Mesenchymal stem cell (in vitro differentiated cells and primary cell): Measurements from ENCODE around the gene IL1RAPL2.
A peak's percentile ranks its signal among the peaks of the same experiment; 100 is the strongest.

Source experiments
- DNase-seq: peaks from one replicate; pipeline ENCODE4 v3.0.0-alpha.2; 2013
- H2AFZ ChIP-seq: one replicate; pipeline ENCODE4 v1.6.1; 2013; ENCODE audit warnings: low read depth, mild to moderate bottlenecking, control low read depth, inconsistent platforms, low read length, moderate library complexity
- H2AK5ac ChIP-seq: 2 replicates; pipeline ENCODE4 v1.6.1; 2013; ENCODE audit warnings: low read length, moderate library complexity, mild to moderate bottlenecking, inconsistent platforms; ENCODE audit not compliant: severe bottlenecking
- H2BK120ac ChIP-seq: one replicate; pipeline ENCODE4 v1.6.1; 2013; ENCODE audit warnings: low read depth, mild to moderate bottlenecking, inconsistent platforms, low read length, moderate library complexity
- H2BK12ac ChIP-seq, 2 experiments: one replicate each; pipeline ENCODE4 v1.6.1; 2013; ENCODE audit warnings: inconsistent platforms in 2 of 2, low read length in 2 of 2, mild to moderate bottlenecking in 2 of 2, moderate library complexity in 2 of 2, control low read depth in 1 of 2
- H2BK15ac ChIP-seq: one replicate; pipeline ENCODE4 v1.6.1; 2013; ENCODE audit warnings: mild to moderate bottlenecking, low read depth, inconsistent platforms; ENCODE audit not compliant: poor library complexity, severe bottlenecking
- H2BK5ac ChIP-seq: 2 replicates; pipeline ENCODE4 v1.6.1; 2013; ENCODE audit warnings: low read depth, mild to moderate bottlenecking, low read length, control low read depth, inconsistent platforms; ENCODE audit not compliant: poor library complexity, severe bottlenecking
- H3K14ac ChIP-seq, 2 experiments: one replicate each; pipeline ENCODE4 v1.6.1; 2013; ENCODE audit warnings: inconsistent platforms in 2 of 2, low read length in 2 of 2, control low read depth in 1 of 2, mild to moderate bottlenecking in 1 of 2, moderate library complexity in 1 of 2
- H3K18ac ChIP-seq, 2 experiments: one replicate each; pipeline ENCODE4 v1.6.1; 2013; ENCODE audit warnings: inconsistent platforms in 2 of 2, low read length in 2 of 2, control low read depth in 1 of 2, low read depth in 1 of 2, mild to moderate bottlenecking in 1 of 2
- H3K23ac ChIP-seq, 2 experiments: one replicate each; pipeline ENCODE4 v1.6.1; 2013; ENCODE audit warnings: inconsistent platforms in 2 of 2, low read length in 2 of 2, mild to moderate bottlenecking in 2 of 2, moderate library complexity in 2 of 2, control low read depth in 1 of 2
- H3K27ac ChIP-seq: 2 replicates; pipeline ENCODE4 v1.5.1; 2013; ENCODE audit warnings: mild to moderate bottlenecking, moderate library complexity, low read length, control low read depth, inconsistent platforms; ENCODE audit not compliant: poor library complexity, severe bottlenecking
- H3K27me3 ChIP-seq, 2 experiments: 2 replicates each; pipeline versions ENCODE4 v1.6.1 to v1.7.0; 2013; ENCODE audit warnings: low read length in 2 of 2, mild to moderate bottlenecking in 2 of 2, moderate library complexity in 2 of 2, control low read depth in 1 of 2, inconsistent platforms in 1 of 2; ENCODE audit not compliant: control insufficient read depth in 1 of 2, insufficient read depth in 1 of 2
- H3K36me3 ChIP-seq, 2 experiments: 2 replicates each; pipeline versions ENCODE4 v1.6.1 to v1.7.0; 2013; ENCODE audit warnings: low read length in 2 of 2, control low read depth in 1 of 2, inconsistent platforms in 1 of 2, low read depth in 1 of 2, mild to moderate bottlenecking in 1 of 2; ENCODE audit not compliant: insufficient read depth in 2 of 2, control insufficient read depth in 1 of 2
- H3K4ac ChIP-seq, 2 experiments: one replicate each; pipeline ENCODE4 v1.6.1; 2013; ENCODE audit warnings: inconsistent platforms in 2 of 2, low read length in 2 of 2, mild to moderate bottlenecking in 2 of 2, moderate library complexity in 2 of 2, control low read depth in 1 of 2, low read depth in 1 of 2
- H3K4me1 ChIP-seq: 2 replicates; pipeline ENCODE4 v1.6.1; 2013; ENCODE audit warnings: low read depth, low read length, control low read depth; ENCODE audit not compliant: control insufficient read depth, insufficient read depth
- H3K4me2 ChIP-seq: 2 replicates; pipeline ENCODE4 v1.6.1; 2013; ENCODE audit warnings: low read length, mild to moderate bottlenecking, inconsistent platforms; ENCODE audit not compliant: poor library complexity, severe bottlenecking
- H3K4me3 ChIP-seq, 2 experiments: 2 replicates each; pipeline versions ENCODE4 v1.5.1 to v1.7.0; 2013; ENCODE audit warnings: low read length in 2 of 2, mild to moderate bottlenecking in 2 of 2, control low read depth in 1 of 2, low read depth in 1 of 2; ENCODE audit not compliant: insufficient read depth in 1 of 2
- H3K79me1 ChIP-seq: replicated peaks from 2 replicates; pipeline ENCODE4 v1.6.1; 2013; ENCODE audit warnings: mild to moderate bottlenecking, control low read depth, low read length, inconsistent platforms; ENCODE audit not compliant: poor library complexity, severe bottlenecking
- H3K9ac ChIP-seq: 2 replicates; pipeline ENCODE4 v1.7.0; 2013; ENCODE audit warnings: mild to moderate bottlenecking, low read length, moderate library complexity
- H3K9me3 ChIP-seq: 2 replicates; pipeline ENCODE4 v1.7.0; 2013; ENCODE audit warnings: mild to moderate bottlenecking, low read length; ENCODE audit not compliant: control insufficient read depth
- H4K8ac ChIP-seq: one replicate; pipeline ENCODE4 v1.6.1; 2013; ENCODE audit warnings: inconsistent platforms, mild to moderate bottlenecking, low read length, moderate library complexity
- H4K91ac ChIP-seq: one replicate; pipeline ENCODE4 v1.6.1; 2013; ENCODE audit warnings: mild to moderate bottlenecking, low read length, inconsistent platforms
- WGBS: methylation state at CpG from one replicate; pipeline ENCODE4 v1.1.7; 2013; ENCODE audit warnings: mixed read lengths; 5-methylcytosine and 5-hydroxymethylcytosine counted together

The IL1RAPL2 gene

GRCh38 chrX:105120463-105120862 is 554.5 kb downstream of the IL1RAPL2 start:
- Histone ChIP-seq H3K14ac (no peak overlapping the region), H3K79me1 (no peaks in the 10 kb centered on the region), H3K27ac (no peak overlapping the region), H3K18ac (no peak overlapping the region), H2BK120ac (no peak overlapping the region), H2BK5ac (no peak overlapping the region), H2AK5ac (no peak overlapping the region), H3K9me3 (no peaks in the 10 kb centered on the region), H3K27me3 (peaks cover 0 to 18% of the 10 kb centered on the region in 2 experiments), H3K36me3 (no peaks in the 10 kb centered on the region), H3K4ac (no peak overlapping the region), H2BK12ac (no peak overlapping the region), H3K23ac (no peak overlapping the region), H3K9ac (no peak overlapping the region), H2AFZ (no peak overlapping the region), H2BK15ac (no peak overlapping the region), H4K91ac (no peak overlapping the region), H3K4me3 (no peak overlapping the region), H3K4me2 (no peak overlapping the region), H3K4me1 (no peaks in the 10 kb centered on the region), H4K8ac (no peak overlapping the region)
- 0% methylated on average over 1 of the region's 4 CpGs for WGBS
- DNase-seq: peak; percentile 0

GRCh38 chrX:105121186-105121585 is 555.2 kb downstream of the IL1RAPL2 start:
- Histone ChIP-seq H3K9ac (no peak overlapping the region), H4K8ac (no peak overlapping the region), H3K9me3 (no peaks in the 10 kb centered on the region), H3K27me3 (peaks cover 0 to 18% of the 10 kb centered on the region in 2 experiments), H3K4me2 (no peak overlapping the region), H3K79me1 (no peaks in the 10 kb centered on the region), H2AK5ac (no peak overlapping the region), H2BK12ac (no peak overlapping the region), H3K14ac (no peak overlapping the region), H3K4ac (no peak overlapping the region), H2BK15ac (no peak overlapping the region), H2BK5ac (no peak overlapping the region), H2AFZ (no peak overlapping the region), H3K23ac (no peak overlapping the region), H2BK120ac (no peak overlapping the region), H3K18ac (no peak overlapping the region), H3K27ac (no peak overlapping the region), H3K4me1 (no peaks in the 10 kb centered on the region), H3K36me3 (no peaks in the 10 kb centered on the region), H4K91ac (no peak overlapping the region), H3K4me3 (no peak overlapping the region)
- WGBS: no CpG with 5 or more reads among the region's 2 CpGs
- no peak for DNase-seq

- H3K9me3 ChIP-seq: no peaks in the 10 kb centered on the region
- no peak overlapping the region for H3K27ac ChIP-seq
- H3K23ac ChIP-seq: no peak overlapping the region
- H3K27me3 ChIP-seq: peaks cover 0 to 10% of the 10 kb centered on the region in 2 experiments
- H2AK5ac ChIP-seq: no peak overlapping the region
- H2BK12ac ChIP-seq: no peak overlapping the region
- no peak overlapping the region for H2AFZ ChIP-seq
- no peak overlapping the region for H4K91ac ChIP-seq
- peak; percentile 1 for DNase-seq
- no peak overlapping the region for H2BK5ac ChIP-seq
- H3K79me1 ChIP-seq: no peaks in the 10 kb centered on the region
- H3K4me1 ChIP-seq: no peaks in the 10 kb centered on the region
- H3K36me3 ChIP-seq: no peaks in the 10 kb centered on the region
- H3K14ac ChIP-seq: no peak overlapping the region
- no peak overlapping the region for H2BK120ac ChIP-seq
- no peak overlapping the region for H3K4me3 ChIP-seq
- H4K8ac ChIP-seq: no peak overlapping the region
- H3K9ac ChIP-seq: no peak overlapping the region
- H3K4ac ChIP-seq: no peak overlapping the region
- no peak overlapping the region for H2BK15ac ChIP-seq
- no peak overlapping the region for H3K18ac ChIP-seq
- H3K4me2 ChIP-seq: no peak overlapping the region
These were observed 560.2 kb downstream of the IL1RAPL2 start for GRCh38 chrX:105126201-105126600.

- Histone ChIP-seq H2BK15ac (no peak overlapping the region), H3K9me3 (no peaks in the 10 kb centered on the region), H3K4ac (no peak overlapping the region), H4K8ac (no peak overlapping the region), H2BK5ac (no peak overlapping the region), H2AK5ac (no peak overlapping the region), H3K4me3 (no peak overlapping the region), H3K79me1 (no peaks in the 10 kb centered on the region), H3K23ac (no peak overlapping the region), H2BK12ac (no peak overlapping the region), H3K4me1 (no peaks in the 10 kb centered on the region), H3K36me3 (no peaks in the 10 kb centered on the region), H2BK120ac (no peak overlapping the region), H3K27ac (no peak overlapping the region), H3K9ac (no peak overlapping the region), H3K14ac (no peak overlapping the region), H3K4me2 (no peak overlapping the region), H4K91ac (no peak overlapping the region), H2AFZ (no peak overlapping the region), H3K18ac (no peak overlapping the region), H3K27me3 (no peaks in the 10 kb centered on the region)
- no peak for DNase-seq
These were observed 568.3 kb downstream of the IL1RAPL2 start for GRCh38 chrX:105134273-105134672.
